ENCODE measurements around the gene METTL1.

GRCh38 chr12:57740656-57741412 lies 31.1 kb downstream of the METTL1 start:
- no peak for TF ChIP-seq POLR2AphosphoS5 (IDR thresholded peaks at IDR 0.05)
- TF ChIP-seq CTCF (IDR thresholded peaks at IDR 0.05): no peak

Measured in esophagus muscularis mucosa (tissue), 3 donors.